Osteoblast (primary cell): ENCODE measurements around the gene ITGB8. TPM values are rescaled to one million over a fixed set of nuclear protein-coding genes. Genes with fewer than 3 reads are reported as not detected.

Experiments
- DNase-seq: peaks from one replicate; pipeline ENCODE4 v3.0.0; 2011; ENCODE audit warnings: low spot score, mixed read lengths; ENCODE audit not compliant: insufficient read length; ENCODE audit errors: missing footprints
- H2AFZ ChIP-seq: 2 replicates; pipeline ENCODE4 v1.6.0; 2011; ENCODE audit warnings: mild to moderate bottlenecking, low read length
- H3K27ac ChIP-seq: 2 replicates; pipeline ENCODE4 v1.5.1; 2011; ENCODE audit warnings: mild to moderate bottlenecking, low read depth, low read length, moderate library complexity
- H3K27me3 ChIP-seq: 2 replicates; pipeline ENCODE4 v1.6.0; 2012; ENCODE audit warnings: mild to moderate bottlenecking, control low read depth, inconsistent platforms, low read length, moderate library complexity; ENCODE audit not compliant: insufficient read depth
- H3K36me3 ChIP-seq: 2 replicates; pipeline ENCODE4 v1.5.1; 2011; ENCODE audit warnings: mild to moderate bottlenecking, low read length, control low read depth, moderate library complexity; ENCODE audit not compliant: insufficient read depth
- H3K4me1 ChIP-seq: 2 replicates; pipeline ENCODE4 v1.5.1; 2011; ENCODE audit warnings: mild to moderate bottlenecking, low read length, control low read depth, moderate library complexity; ENCODE audit not compliant: insufficient read depth
- H3K4me2 ChIP-seq: 2 replicates; pipeline ENCODE4 v1.6.0; 2011; ENCODE audit warnings: mild to moderate bottlenecking, low read length; ENCODE audit not compliant: insufficient read depth
- H3K4me3 ChIP-seq: fragments of 200-600 bp; sonication (generic); 3 replicates; pipeline ENCODE4 v1.5.1; 2012; ENCODE audit warnings: mild to moderate bottlenecking, low read length, inconsistent platforms; ENCODE audit not compliant: insufficient read depth
- H3K79me2 ChIP-seq: 2 replicates; pipeline ENCODE4 v1.6.0; 2012; ENCODE audit warnings: mild to moderate bottlenecking, low read length, control low read depth, inconsistent platforms; ENCODE audit not compliant: insufficient read depth
- H3K9me3 ChIP-seq: 2 replicates; pipeline ENCODE4 v1.5.1; 2011; ENCODE audit warnings: low read depth, low read length, control low read depth
- H4K20me1 ChIP-seq: 2 replicates; pipeline ENCODE4 v1.6.0; 2012; ENCODE audit warnings: mild to moderate bottlenecking, low read length, control low read depth; ENCODE audit not compliant: insufficient read depth
- small RNA-seq: library from RNA; depleted of rRNA; stranded (forward); fragments of <200 nt; gene quantifications from one replicate; pipeline ENCODE3, GENCODE V24; 2012
- total RNA-seq: library from RNA; depleted of rRNA; stranded (reverse); fragments of >200 nt; gene quantifications from 2 replicates; pipeline ENCODE4 v1.2.3, GENCODE V29; 2012
- TF ChIP-seq, protein P1 (sequence below): IDR thresholded peaks from 2 replicates; pipeline ENCODE4 v1.5.1; 2011; ENCODE audit warnings: mild to moderate bottlenecking, low read depth, low read length, moderate library complexity; ENCODE audit errors: extremely low read depth

The ITGB8 gene
- total RNA-seq, 1 donor = 35.1 TPM

DNA sequence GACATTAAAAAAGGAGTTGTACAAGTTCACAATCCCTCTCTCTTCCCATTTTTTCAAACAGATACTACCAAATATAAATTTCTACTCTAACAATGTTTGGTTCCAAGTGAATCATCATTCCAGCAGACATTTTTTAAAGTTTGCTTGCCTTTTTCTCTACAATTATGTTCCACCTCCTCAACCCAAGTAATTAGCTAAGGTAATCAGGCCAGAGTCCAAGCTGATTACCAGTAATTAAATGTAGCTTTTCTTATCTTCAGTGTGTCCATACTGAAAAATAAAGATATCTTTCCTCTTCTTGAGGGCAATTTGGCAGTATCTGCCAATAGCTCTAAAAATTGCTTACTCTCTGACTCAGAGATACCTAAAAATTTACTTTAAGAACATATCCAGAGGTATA is 126.0 kb downstream of the ITGB8 start:
- DNase-seq = no peak
- H3K79me2 ChIP-seq = no peaks in the 10 kb centered on the region
- no peaks in the 10 kb centered on the region for H3K27me3 ChIP-seq
- H4K20me1 ChIP-seq = no peaks in the 10 kb centered on the region
- no peak overlapping the region for H3K27ac ChIP-seq
- H3K4me2 ChIP-seq = no peak overlapping the region
- no peaks in the 10 kb centered on the region for H3K9me3 ChIP-seq
- H3K4me3 ChIP-seq = no peak overlapping the region
- H3K36me3 ChIP-seq = no peaks in the 10 kb centered on the region
- H3K4me1 ChIP-seq = no peaks in the 10 kb centered on the region
- H2AFZ ChIP-seq = no peak overlapping the region
- TF ChIP-seq, protein P1, sequence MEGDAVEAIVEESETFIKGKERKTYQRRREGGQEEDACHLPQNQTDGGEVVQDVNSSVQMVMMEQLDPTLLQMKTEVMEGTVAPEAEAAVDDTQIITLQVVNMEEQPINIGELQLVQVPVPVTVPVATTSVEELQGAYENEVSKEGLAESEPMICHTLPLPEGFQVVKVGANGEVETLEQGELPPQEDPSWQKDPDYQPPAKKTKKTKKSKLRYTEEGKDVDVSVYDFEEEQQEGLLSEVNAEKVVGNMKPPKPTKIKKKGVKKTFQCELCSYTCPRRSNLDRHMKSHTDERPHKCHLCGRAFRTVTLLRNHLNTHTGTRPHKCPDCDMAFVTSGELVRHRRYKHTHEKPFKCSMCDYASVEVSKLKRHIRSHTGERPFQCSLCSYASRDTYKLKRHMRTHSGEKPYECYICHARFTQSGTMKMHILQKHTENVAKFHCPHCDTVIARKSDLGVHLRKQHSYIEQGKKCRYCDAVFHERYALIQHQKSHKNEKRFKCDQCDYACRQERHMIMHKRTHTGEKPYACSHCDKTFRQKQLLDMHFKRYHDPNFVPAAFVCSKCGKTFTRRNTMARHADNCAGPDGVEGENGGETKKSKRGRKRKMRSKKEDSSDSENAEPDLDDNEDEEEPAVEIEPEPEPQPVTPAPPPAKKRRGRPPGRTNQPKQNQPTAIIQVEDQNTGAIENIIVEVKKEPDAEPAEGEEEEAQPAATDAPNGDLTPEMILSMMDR = no peak

DNA sequence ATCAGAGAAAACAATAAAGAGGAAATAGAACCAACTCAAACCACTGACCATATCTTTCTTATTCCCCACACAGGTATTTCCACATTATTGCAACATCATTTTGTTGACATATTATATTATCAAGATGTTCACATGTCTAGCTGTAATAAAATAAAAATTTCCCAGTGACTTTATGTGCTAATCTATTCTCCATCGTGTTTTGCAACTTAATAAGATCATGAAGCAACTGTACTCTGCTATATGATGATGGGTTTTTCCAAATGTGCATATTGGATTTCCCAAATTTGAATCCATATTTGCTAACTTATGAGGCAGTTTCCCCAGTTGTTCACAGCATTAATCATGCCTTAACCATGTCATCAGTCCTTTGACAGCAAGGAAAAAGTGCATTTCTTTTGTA is 127.8 kb downstream of the ITGB8 start:
- Histone ChIP-seq H3K4me1 (no peaks in the 10 kb centered on the region), H3K27me3 (no peaks in the 10 kb centered on the region), H3K36me3 (no peaks in the 10 kb centered on the region), H2AFZ (no peak overlapping the region), H4K20me1 (no peaks in the 10 kb centered on the region), H3K79me2 (no peaks in the 10 kb centered on the region), H3K27ac (no peak overlapping the region), H3K9me3 (no peaks in the 10 kb centered on the region), H3K4me2 (no peak overlapping the region), H3K4me3 (no peak overlapping the region)
- TF ChIP-seq, protein P1 = no peak
- no peak for DNase-seq

DNA sequence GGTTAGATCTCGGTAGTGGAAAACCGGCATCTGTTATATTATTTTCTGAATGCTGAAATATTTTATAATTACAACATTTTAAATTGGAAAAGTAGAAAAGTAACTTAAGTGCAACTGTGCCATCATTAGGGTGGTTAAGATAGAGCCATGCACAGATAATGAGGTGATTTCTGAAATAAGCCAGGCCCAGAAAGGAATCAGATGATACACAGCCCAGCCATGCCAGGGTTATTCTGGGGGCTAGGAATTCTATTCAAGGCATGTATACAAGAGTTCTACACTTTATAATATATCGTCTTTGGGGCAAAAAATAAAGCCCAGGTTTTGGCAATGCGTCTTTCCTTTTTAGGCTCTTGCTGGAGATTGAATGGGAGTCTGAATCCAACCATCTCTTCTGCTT is 128.7 kb downstream of the ITGB8 start:
- Histone ChIP-seq H4K20me1 (no peaks in the 10 kb centered on the region), H2AFZ (no peak overlapping the region), H3K36me3 (no peaks in the 10 kb centered on the region), H3K4me1 (no peaks in the 10 kb centered on the region), H3K79me2 (no peaks in the 10 kb centered on the region), H3K4me3 (no peak overlapping the region), H3K4me2 (no peak overlapping the region), H3K27ac (no peak overlapping the region), H3K27me3 (no peaks in the 10 kb centered on the region), H3K9me3 (no peaks in the 10 kb centered on the region)
- TF ChIP-seq, protein P1 = no peak
- DNase-seq = no peak

DNA sequence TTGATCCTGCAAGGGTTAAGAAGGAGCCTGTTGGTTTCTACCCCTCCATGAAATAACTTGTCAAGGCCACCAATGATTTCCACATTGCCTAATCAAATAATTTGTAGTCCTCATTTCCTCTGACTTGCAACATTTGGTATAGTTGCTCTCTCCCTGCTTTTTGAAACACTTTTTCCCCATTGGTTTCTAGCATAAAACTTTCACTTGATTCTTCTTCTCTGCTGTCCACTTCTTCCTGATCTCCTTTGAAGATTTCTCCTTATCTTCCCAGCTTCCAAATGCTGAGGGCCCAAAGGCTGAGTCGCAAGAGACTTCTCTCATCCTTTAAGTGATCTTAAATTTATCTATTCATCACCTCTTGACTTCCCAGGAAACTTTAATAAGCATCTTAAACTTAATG is 134.2 kb downstream of the ITGB8 start:
- no peak overlapping the region for H3K27ac ChIP-seq
- TF ChIP-seq, protein P1 = no peak

More for the DNA sequence above, 134.2 kb downstream of the ITGB8 start:
- H3K27me3 ChIP-seq = no peaks in the 10 kb centered on the region
- no peaks in the 10 kb centered on the region for H3K4me1 ChIP-seq
- H4K20me1 ChIP-seq = no peaks in the 10 kb centered on the region
- no peak overlapping the region for H3K4me2 ChIP-seq
- no peaks in the 10 kb centered on the region for H3K79me2 ChIP-seq
- no peaks in the 10 kb centered on the region for H3K36me3 ChIP-seq
- no peak for DNase-seq
- H2AFZ ChIP-seq = no peak overlapping the region
- no peak overlapping the region for H3K4me3 ChIP-seq
- no peaks in the 10 kb centered on the region for H3K9me3 ChIP-seq

Small RNA genes lying within 50 kb of the gene (small RNA-seq; reads per million reads assigned to genes)
- not detected for gene RF00275

Other genes starting within 250 kb of the ITGB8 start
- 0.29 and 0.36 TPM in 2 replicates for gene MACC1, start 113.5 kb upstream of the ITGB8 start, total RNA-seq